Measurements from ENCODE around the gene CDK6.
A peak's percentile ranks its signal among the peaks of the same experiment; 100 is the strongest.
"Not testable (repeated sequence)": the region's sequence is repeated elsewhere in the genome, so short reads cannot be mapped to it uniquely, and the experiment has no call there.

CDK6 gene

GRCh38 chr7:92622685-92623084 lies 213.7 kb downstream of the CDK6 start:
- Mint-ChIP-seq H3K4me1 (ENCODE audit: low read depth) (peaks cover 53% of the 10 kb centered on the region), H3K36me3 (ENCODE audit: low read depth) (peaks cover 62% of the 10 kb centered on the region), H3K27me3 (ENCODE audit: low read depth) (no peaks in the 10 kb centered on the region), H3K9me3 (peaks cover 14% of the 10 kb centered on the region), H3K4me3 (peak overlapping the region; percentile 37), H3K27ac (peak overlapping the region; percentile 76)
- no peak for DNase-seq (ENCODE audit: low spot score)

GRCh38 chr7:92622030-92622429 lies 214.3 kb downstream of the CDK6 start:
- no peaks in the 10 kb centered on the region for H3K27me3 Mint-ChIP-seq (ENCODE audit: low read depth)
- no peak for DNase-seq (ENCODE audit: low spot score)
- H3K9me3 Mint-ChIP-seq: peaks cover 9% of the 10 kb centered on the region
- H3K4me1 Mint-ChIP-seq (ENCODE audit: low read depth): peaks cover 48% of the 10 kb centered on the region
- peaks cover 62% of the 10 kb centered on the region for H3K36me3 Mint-ChIP-seq (ENCODE audit: low read depth)
- H3K27ac Mint-ChIP-seq: peak overlapping the region; percentile 74
- H3K4me3 Mint-ChIP-seq: peak overlapping the region; percentile 27

- Mint-ChIP-seq H3K27me3 (ENCODE audit: low read depth) (no peaks in the 10 kb centered on the region), H3K27ac (peak overlapping the region; percentile 75), H3K4me3 (peak overlapping the region; percentile 61), H3K36me3 (ENCODE audit: low read depth) (peaks cover 62% of the 10 kb centered on the region), H3K9me3 (peaks cover 9% of the 10 kb centered on the region), H3K4me1 (ENCODE audit: low read depth) (peaks cover 45% of the 10 kb centered on the region)
- DNase-seq (ENCODE audit: low spot score): no peak
Observed at GRCh38 chr7:92621561-92622023, 214.8 kb downstream of the CDK6 start.

- H3K4me3 Mint-ChIP-seq: peak overlapping the region; percentile 61
- H3K9me3 Mint-ChIP-seq: peaks cover 5% of the 10 kb centered on the region
- peak overlapping the region; percentile 75 for H3K27ac Mint-ChIP-seq
- peaks cover 41% of the 10 kb centered on the region for H3K4me1 Mint-ChIP-seq (ENCODE audit: low read depth)
- H3K36me3 Mint-ChIP-seq (ENCODE audit: low read depth): peaks cover 62% of the 10 kb centered on the region
- DNase-seq (ENCODE audit: low spot score): peak; percentile 71
- H3K27me3 Mint-ChIP-seq (ENCODE audit: low read depth): no peaks in the 10 kb centered on the region
Observed at GRCh38 chr7:92621026-92621540, 215.3 kb downstream of the CDK6 start.

GRCh38 chr7:92615861-92616260 lies 220.5 kb downstream of the CDK6 start:
- Mint-ChIP-seq H3K4me3 (no peak overlapping the region), H3K4me1 (ENCODE audit: low read depth) (peaks cover 26% of the 10 kb centered on the region), H3K9me3 (no peaks in the 10 kb centered on the region), H3K27ac (peak overlapping the region; percentile 73), H3K36me3 (ENCODE audit: low read depth) (peaks cover 55% of the 10 kb centered on the region), H3K27me3 (ENCODE audit: low read depth) (no peaks in the 10 kb centered on the region)
- no peak for DNase-seq (ENCODE audit: low spot score)

GRCh38 chr7:92614660-92615174 lies 221.7 kb downstream of the CDK6 start:
- Mint-ChIP-seq H3K36me3 (ENCODE audit: low read depth) (peaks cover 55% of the 10 kb centered on the region), H3K27me3 (ENCODE audit: low read depth) (no peaks in the 10 kb centered on the region), H3K4me1 (ENCODE audit: low read depth) (peaks cover 34% of the 10 kb centered on the region), H3K4me3 (no peak overlapping the region), H3K9me3 (no peaks in the 10 kb centered on the region), H3K27ac (peak overlapping the region; percentile 28)
- no peak for DNase-seq (ENCODE audit: low spot score)

- H3K27me3 Mint-ChIP-seq (ENCODE audit: low read depth): no peaks in the 10 kb centered on the region
- no peak overlapping the region for H3K4me3 Mint-ChIP-seq
- H3K27ac Mint-ChIP-seq: peak overlapping the region; percentile 2
- H3K9me3 Mint-ChIP-seq: no peaks in the 10 kb centered on the region
- peaks cover 54% of the 10 kb centered on the region for H3K36me3 Mint-ChIP-seq (ENCODE audit: low read depth)
- no peak for DNase-seq (ENCODE audit: low spot score)
- peaks cover 37% of the 10 kb centered on the region for H3K4me1 Mint-ChIP-seq (ENCODE audit: low read depth)
Observed at GRCh38 chr7:92613720-92614119, 222.7 kb downstream of the CDK6 start.

GRCh38 chr7:92613214-92613613 lies 223.2 kb downstream of the CDK6 start:
- no peaks in the 10 kb centered on the region for H3K9me3 Mint-ChIP-seq
- no peaks in the 10 kb centered on the region for H3K27me3 Mint-ChIP-seq (ENCODE audit: low read depth)
- H3K4me3 Mint-ChIP-seq: no peak overlapping the region
- peak overlapping the region; percentile 52 for H3K27ac Mint-ChIP-seq
- DNase-seq (ENCODE audit: low spot score): no peak
- H3K4me1 Mint-ChIP-seq (ENCODE audit: low read depth): peaks cover 37% of the 10 kb centered on the region
- H3K36me3 Mint-ChIP-seq (ENCODE audit: low read depth): peaks cover 52% of the 10 kb centered on the region

- Mint-ChIP-seq H3K4me3 (no peak overlapping the region), H3K27me3 (ENCODE audit: low read depth) (no peaks in the 10 kb centered on the region), H3K4me1 (ENCODE audit: low read depth) (peaks cover 34% of the 10 kb centered on the region), H3K27ac (peak overlapping the region; percentile 51), H3K9me3 (no peaks in the 10 kb centered on the region), H3K36me3 (ENCODE audit: low read depth) (peaks cover 50% of the 10 kb centered on the region)
- no peak for DNase-seq (ENCODE audit: low spot score)
Observed at GRCh38 chr7:92612501-92612900, 223.9 kb downstream of the CDK6 start.

- no peak for DNase-seq (ENCODE audit: low spot score)
- H3K27ac Mint-ChIP-seq: peak overlapping the region; percentile 51
Observed at GRCh38 chr7:92611735-92612134, 224.6 kb downstream of the CDK6 start.

GRCh38 chr7:92609921-92610518 lies 226.4 kb downstream of the CDK6 start:
- peaks cover 44% of the 10 kb centered on the region for H3K36me3 Mint-ChIP-seq (ENCODE audit: low read depth)
- peaks cover 32% of the 10 kb centered on the region for H3K4me1 Mint-ChIP-seq (ENCODE audit: low read depth)
- no peaks in the 10 kb centered on the region for H3K27me3 Mint-ChIP-seq (ENCODE audit: low read depth)
- H3K4me3 Mint-ChIP-seq: no peak overlapping the region
- no peaks in the 10 kb centered on the region for H3K9me3 Mint-ChIP-seq
- DNase-seq (ENCODE audit: low spot score): no peak
- H3K27ac Mint-ChIP-seq: peak overlapping the region; percentile 73

More at GRCh38 chr7:92611735-92612134, 224.6 kb downstream of the CDK6 start:
- H3K27me3 Mint-ChIP-seq (ENCODE audit: low read depth): no peaks in the 10 kb centered on the region
- peaks cover 45% of the 10 kb centered on the region for H3K36me3 Mint-ChIP-seq (ENCODE audit: low read depth)
- no peaks in the 10 kb centered on the region for H3K9me3 Mint-ChIP-seq
- H3K4me1 Mint-ChIP-seq (ENCODE audit: low read depth): peaks cover 34% of the 10 kb centered on the region
- no peak overlapping the region for H3K4me3 Mint-ChIP-seq

- Mint-ChIP-seq H3K27ac (no peak overlapping the region), H3K36me3 (ENCODE audit: low read depth) (peaks cover 33% of the 10 kb centered on the region), H3K9me3 (no peaks in the 10 kb centered on the region), H3K27me3 (ENCODE audit: low read depth) (no peaks in the 10 kb centered on the region), H3K4me1 (ENCODE audit: low read depth) (peaks cover 28% of the 10 kb centered on the region), H3K4me3 (no peak overlapping the region)
- no peak for DNase-seq (ENCODE audit: low spot score)
Observed at GRCh38 chr7:92608380-92609322, 227.7 kb downstream of the CDK6 start.

GRCh38 chr7:92606985-92607384 lies 229.4 kb downstream of the CDK6 start:
- Mint-ChIP-seq H3K4me3 (no peak overlapping the region), H3K9me3 (no peaks in the 10 kb centered on the region), H3K27me3 (ENCODE audit: low read depth) (no peaks in the 10 kb centered on the region), H3K36me3 (ENCODE audit: low read depth) (peaks cover 24% of the 10 kb centered on the region), H3K4me1 (ENCODE audit: low read depth) (peaks cover 16% of the 10 kb centered on the region), H3K27ac (no peak overlapping the region)
- no peak for DNase-seq (ENCODE audit: low spot score)

GRCh38 chr7:92604517-92604916 lies 231.9 kb downstream of the CDK6 start:
- H3K4me3 Mint-ChIP-seq; DNase-seq (ENCODE audit: low spot score); H3K9me3 Mint-ChIP-seq; H3K4me1 Mint-ChIP-seq (ENCODE audit: low read depth); H3K27ac Mint-ChIP-seq; H3K27me3 Mint-ChIP-seq (ENCODE audit: low read depth): not testable (repeated sequence)
- peaks cover 22% of the 10 kb centered on the region for H3K36me3 Mint-ChIP-seq (ENCODE audit: low read depth)
